ENCODE measurements around the gene STK10.

STK10 gene

GRCh38 chr5:172141949-172142319 lies 46.1 kb downstream of the STK10 start:
- no peak for DNase-seq

- no peak for DNase-seq
Measured at GRCh38 chr5:172140866-172141265, 47.2 kb downstream of the STK10 start.

- no peak for DNase-seq
Measured at GRCh38 chr5:172140120-172140519, 47.9 kb downstream of the STK10 start.

GRCh38 chr5:172137046-172137445 lies 51.0 kb downstream of the STK10 start:
- DNase-seq: no peak

- DNase-seq: peak; percentile 80
Measured at GRCh38 chr5:172133359-172134029, 54.5 kb downstream of the STK10 start.

- no peak for DNase-seq
Measured at GRCh38 chr5:172131690-172132089, 56.3 kb downstream of the STK10 start.

- peak; percentile 24 for DNase-seq
Measured at GRCh38 chr5:172129256-172129910, 58.6 kb downstream of the STK10 start.

- DNase-seq: no peak
Measured at GRCh38 chr5:172127581-172127980, 60.4 kb downstream of the STK10 start.

GRCh38 chr5:172123269-172123692 lies 64.7 kb downstream of the STK10 start:
- DNase-seq: no peak

- DNase-seq: no peak
Measured at GRCh38 chr5:172119921-172120688, 67.9 kb downstream of the STK10 start.

GRCh38 chr5:172118891-172119290 lies 69.1 kb downstream of the STK10 start:
- DNase-seq: no peak

- DNase-seq: no peak
Measured at GRCh38 chr5:172117977-172118701, 69.9 kb downstream of the STK10 start.

- peak; percentile 35 for DNase-seq
Measured at GRCh38 chr5:172115541-172115982, 72.5 kb downstream of the STK10 start.

- DNase-seq: peak; percentile 87
Measured at GRCh38 chr5:172114875-172115422, 73.1 kb downstream of the STK10 start.

GRCh38 chr5:172113036-172113435 lies 75.0 kb downstream of the STK10 start:
- DNase-seq: peak; percentile 72

- DNase-seq: no peak
Measured at GRCh38 chr5:172111852-172112225, 76.2 kb downstream of the STK10 start.

GRCh38 chr5:172110921-172111851 lies 76.8 kb downstream of the STK10 start:
- DNase-seq: peak; percentile 87

- no peak for DNase-seq
Measured at GRCh38 chr5:172110260-172110815, 77.7 kb downstream of the STK10 start.

- no peak for DNase-seq
Measured at GRCh38 chr5:172109749-172110148, 78.3 kb downstream of the STK10 start.

- no peak for DNase-seq
Measured at GRCh38 chr5:172107571-172107970, 80.5 kb downstream of the STK10 start.

Data from CD4-positive, alpha-beta T cell treated with Interferon gamma for 1 hour (primary cell).